ENCODE results near the gene XRCC4. TPM values are rescaled to one million over a fixed set of nuclear protein-coding genes. Genes with fewer than 3 reads are reported as not detected.

Gene XRCC4
- total RNA-seq, 1 experiment from 2014 or later, result 24.6 TPM

GRCh38 chr5:83370957-83371356 is 293.6 kb downstream of the XRCC4 start (continued):
- TF ChIP-seq SIN3A (IDR thresholded peaks at IDR 0.05; ENCODE audit: low read depth), result no peak

GRCh38 chr5:83371726-83372125 is 294.4 kb downstream of the XRCC4 start:
- Histone ChIP-seq H3K79me2 (ENCODE audit: insufficient read depth, low read length) (no peaks in the 10 kb centered on the region), H3K27ac (ENCODE audit: low read depth, low read length) (no peak overlapping the region), H3K9ac (ENCODE audit: low read length) (no peak overlapping the region), H2AFZ (ENCODE audit: low read depth, low read length, poor library complexity, severe bottlenecking) (no peak overlapping the region), H3K4me1 (ENCODE audit: control insufficient read depth in 1 of 2, insufficient read depth in 2 of 2, low read length in 2 of 2) (peaks cover 0 to 8% of the 10 kb centered on the region in 2 experiments; a peak in 1 of 4 replicates), H3K27me3 (ENCODE audit: insufficient read depth, low read length) (no peaks in the 10 kb centered on the region), H3K9me3 (ENCODE audit: control insufficient read depth in 1 of 2, insufficient read depth in 1 of 2, low read depth in 1 of 2, low read length in 2 of 2) (no peaks in the 10 kb centered on the region), H3K36me3 (ENCODE audit: control insufficient read depth in 1 of 2, insufficient read depth in 2 of 2, low read length in 2 of 2) (no peaks in the 10 kb centered on the region), H3K4me3 (replicated peaks in 1 of 2; ENCODE audit: low read depth in 1 of 2, low read length in 2 of 2) (no peak overlapping the region), H3K9me2 (ENCODE audit: insufficient read depth) (no peaks in the 10 kb centered on the region), H3K4me2 (ENCODE audit: low read length) (no peak overlapping the region), H4K20me1 (ENCODE audit: insufficient read depth) (no peaks in the 10 kb centered on the region)
- ChIA-PET RAD21 (ENCODE audit: low non-redundant PET in 1 of 2, low total read pairs in 2 of 2, uncharacterized antibody in 2 of 2, unreplicated experiment in 2 of 2) (no interaction called here), POLR2A (no interaction called here), CTCF (no interaction called here)
- TF ChIP-seq TCF7L2 (IDR thresholded peaks at IDR 0.05; ENCODE audit: borderline replicate concordance, extremely low read depth, insufficient read depth, insufficient read length), result no peak
- TF ChIP-seq FOSL1 (IDR thresholded peaks at IDR 0.05; ENCODE audit: low read depth), result no peak
- TF ChIP-seq CEBPB (IDR thresholded peaks at IDR 0.05; ENCODE audit: low read depth), result no peak
- TF ChIP-seq EZH2 (IDR thresholded peaks at IDR 0.05), result no peak
- TF ChIP-seq, protein P1, sequence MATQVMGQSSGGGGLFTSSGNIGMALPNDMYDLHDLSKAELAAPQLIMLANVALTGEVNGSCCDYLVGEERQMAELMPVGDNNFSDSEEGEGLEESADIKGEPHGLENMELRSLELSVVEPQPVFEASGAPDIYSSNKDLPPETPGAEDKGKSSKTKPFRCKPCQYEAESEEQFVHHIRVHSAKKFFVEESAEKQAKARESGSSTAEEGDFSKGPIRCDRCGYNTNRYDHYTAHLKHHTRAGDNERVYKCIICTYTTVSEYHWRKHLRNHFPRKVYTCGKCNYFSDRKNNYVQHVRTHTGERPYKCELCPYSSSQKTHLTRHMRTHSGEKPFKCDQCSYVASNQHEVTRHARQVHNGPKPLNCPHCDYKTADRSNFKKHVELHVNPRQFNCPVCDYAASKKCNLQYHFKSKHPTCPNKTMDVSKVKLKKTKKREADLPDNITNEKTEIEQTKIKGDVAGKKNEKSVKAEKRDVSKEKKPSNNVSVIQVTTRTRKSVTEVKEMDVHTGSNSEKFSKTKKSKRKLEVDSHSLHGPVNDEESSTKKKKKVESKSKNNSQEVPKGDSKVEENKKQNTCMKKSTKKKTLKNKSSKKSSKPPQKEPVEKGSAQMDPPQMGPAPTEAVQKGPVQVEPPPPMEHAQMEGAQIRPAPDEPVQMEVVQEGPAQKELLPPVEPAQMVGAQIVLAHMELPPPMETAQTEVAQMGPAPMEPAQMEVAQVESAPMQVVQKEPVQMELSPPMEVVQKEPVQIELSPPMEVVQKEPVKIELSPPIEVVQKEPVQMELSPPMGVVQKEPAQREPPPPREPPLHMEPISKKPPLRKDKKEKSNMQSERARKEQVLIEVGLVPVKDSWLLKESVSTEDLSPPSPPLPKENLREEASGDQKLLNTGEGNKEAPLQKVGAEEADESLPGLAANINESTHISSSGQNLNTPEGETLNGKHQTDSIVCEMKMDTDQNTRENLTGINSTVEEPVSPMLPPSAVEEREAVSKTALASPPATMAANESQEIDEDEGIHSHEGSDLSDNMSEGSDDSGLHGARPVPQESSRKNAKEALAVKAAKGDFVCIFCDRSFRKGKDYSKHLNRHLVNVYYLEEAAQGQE (IDR thresholded peaks at IDR 0.05; ENCODE audit: low read depth), result no peak
- no peak for TF ChIP-seq SP1 (IDR thresholded peaks at IDR 0.05; ENCODE audit: low read depth)
- TF ChIP-seq SRF (IDR thresholded peaks at IDR 0.05; ENCODE audit: low read depth), result no peak
- TF ChIP-seq, protein P2, sequence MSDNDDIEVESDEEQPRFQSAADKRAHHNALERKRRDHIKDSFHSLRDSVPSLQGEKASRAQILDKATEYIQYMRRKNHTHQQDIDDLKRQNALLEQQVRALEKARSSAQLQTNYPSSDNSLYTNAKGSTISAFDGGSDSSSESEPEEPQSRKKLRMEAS (IDR thresholded peaks at IDR 0.05), result no peak
- TF ChIP-seq SIN3A (IDR thresholded peaks at IDR 0.05; ENCODE audit: low read depth), result no peak
- ATAC-seq (no peak), DNase-seq (ENCODE audit: low read depth, low spot score) (no peak)
- no TSS peak for BruUV-seq (replicated peaks)
- intact Hi-C loops (cut with micrococcal nuclease), result no loop called here
